Neural progenitor cell (in vitro differentiated cells): ENCODE measurements around the gene C1QL4. TPM values are rescaled to one million over a fixed set of nuclear protein-coding genes. Genes with fewer than 3 reads are reported as not detected.
A peak's percentile ranks its signal among the peaks of the same experiment; 100 is the strongest.
"Not testable (repeated sequence)": the region's sequence is repeated elsewhere in the genome, so short reads cannot be mapped to it uniquely, and the experiment has no call there.

ENCODE experiments used
- DNase-seq: peaks from one replicate; pipeline ENCODE4 v3.0.0-alpha.2; 2016; ENCODE audit warnings: low spot score
- H2AFZ ChIP-seq: fragments of 200-600 bp; sonication (generic); replicated peaks from 2 replicates; pipeline ENCODE4 v1.6.1; 2016; ENCODE audit warnings: antibody characterized with exemption
- H3F3A ChIP-seq: fragments of 200-600 bp; sonication (generic); 2 replicates; pipeline ENCODE4 v1.6.1; 2016; ENCODE audit warnings: antibody characterized with exemption, low read depth
- H3K27ac ChIP-seq: fragments of 200-600 bp; sonication (generic); 2 replicates; pipeline ENCODE4 v1.5.1; 2016; ENCODE audit warnings: mild to moderate bottlenecking
- H3K27me3 ChIP-seq: fragments of 200-600 bp; sonication (generic); 2 replicates; pipeline ENCODE4 v1.6.1; 2016; ENCODE audit warnings: mild to moderate bottlenecking, moderate library complexity
- H3K36me3 ChIP-seq: fragments of 200-600 bp; sonication (generic); 2 replicates; pipeline ENCODE4 v1.5.1; 2016
- H3K4me1 ChIP-seq: fragments of 200-600 bp; sonication (generic); 2 replicates; pipeline ENCODE4 v1.6.1; 2016; ENCODE audit warnings: mixed run types
- H3K4me2 ChIP-seq: fragments of 200-600 bp; sonication (generic); 2 replicates; pipeline ENCODE4 v1.6.1; 2016
- H3K4me3 ChIP-seq: fragments of 200-600 bp; sonication (generic); 2 replicates; pipeline ENCODE4 v1.5.1; 2016
- H3K79me2 ChIP-seq: fragments of 200-600 bp; sonication (generic); 2 replicates; pipeline ENCODE4 v1.6.1; 2016; ENCODE audit warnings: low read depth
- H3K9ac ChIP-seq: fragments of 200-600 bp; sonication (generic); 2 replicates; pipeline ENCODE4 v1.6.1; 2016
- H3K9me3 ChIP-seq: fragments of 200-600 bp; sonication (generic); 2 replicates; pipeline ENCODE4 v1.5.1; 2016; ENCODE audit warnings: low read depth
- H4K20me1 ChIP-seq: fragments of 200-600 bp; sonication (generic); 2 replicates; pipeline ENCODE4 v1.6.1; 2016; ENCODE audit warnings: low read depth
- H3K27ac Mint-ChIP-seq: 3 replicates; pipeline ENCODE4 v1.8.0; 2021; ENCODE audit warnings: mixed read lengths
- H3K27me3 Mint-ChIP-seq: 2 replicates; pipeline ENCODE4 v1.8.0; 2022; ENCODE audit warnings: low read depth, mild to moderate bottlenecking, inconsistent platforms, moderate library complexity, mixed read lengths; ENCODE audit not compliant: insufficient read depth
- H3K36me3 Mint-ChIP-seq: 3 replicates; pipeline ENCODE4 v1.8.0; 2021; ENCODE audit warnings: mixed read lengths
- H3K4me1 Mint-ChIP-seq: 3 replicates; pipeline ENCODE4 v1.8.0; 2021; ENCODE audit warnings: mixed read lengths
- H3K4me3 Mint-ChIP-seq: 3 replicates; pipeline ENCODE4 v1.8.0; 2021; ENCODE audit warnings: mild to moderate bottlenecking, moderate library complexity, mixed read lengths
- H3K9me3 Mint-ChIP-seq: 3 replicates; pipeline ENCODE4 v1.8.0; 2020; ENCODE audit warnings: mixed read lengths
- CTCF ChIP-seq: fragments of 200-600 bp; sonication (generic); IDR thresholded peaks from 2 replicates; pipeline ENCODE4 v1.5.1; 2017; ENCODE audit warnings: antibody characterized with exemption, mild to moderate bottlenecking
- EZH2 ChIP-seq: fragments of 200-600 bp; sonication (generic); IDR thresholded peaks from 2 replicates; pipeline ENCODE4 v1.6.1; 2017; ENCODE audit warnings: antibody characterized with exemption, mild to moderate bottlenecking, moderate library complexity
- EZH2phosphoT487 ChIP-seq: fragments of 200-600 bp; sonication (generic); IDR thresholded peaks from 2 replicates; pipeline ENCODE4 v1.6.1; 2017; ENCODE audit warnings: antibody characterized with exemption
- total RNA-seq: library from RNA; depleted of rRNA; stranded (reverse); fragments of >200 nt; gene quantifications from 2 replicates; pipeline ENCODE4 v1.2.3, GENCODE V29; 2015; ENCODE audit warnings: low replicate concordance

Gene C1QL4
- total RNA-seq: 0.84 and 2.8 TPM in 2 replicates

DNA sequence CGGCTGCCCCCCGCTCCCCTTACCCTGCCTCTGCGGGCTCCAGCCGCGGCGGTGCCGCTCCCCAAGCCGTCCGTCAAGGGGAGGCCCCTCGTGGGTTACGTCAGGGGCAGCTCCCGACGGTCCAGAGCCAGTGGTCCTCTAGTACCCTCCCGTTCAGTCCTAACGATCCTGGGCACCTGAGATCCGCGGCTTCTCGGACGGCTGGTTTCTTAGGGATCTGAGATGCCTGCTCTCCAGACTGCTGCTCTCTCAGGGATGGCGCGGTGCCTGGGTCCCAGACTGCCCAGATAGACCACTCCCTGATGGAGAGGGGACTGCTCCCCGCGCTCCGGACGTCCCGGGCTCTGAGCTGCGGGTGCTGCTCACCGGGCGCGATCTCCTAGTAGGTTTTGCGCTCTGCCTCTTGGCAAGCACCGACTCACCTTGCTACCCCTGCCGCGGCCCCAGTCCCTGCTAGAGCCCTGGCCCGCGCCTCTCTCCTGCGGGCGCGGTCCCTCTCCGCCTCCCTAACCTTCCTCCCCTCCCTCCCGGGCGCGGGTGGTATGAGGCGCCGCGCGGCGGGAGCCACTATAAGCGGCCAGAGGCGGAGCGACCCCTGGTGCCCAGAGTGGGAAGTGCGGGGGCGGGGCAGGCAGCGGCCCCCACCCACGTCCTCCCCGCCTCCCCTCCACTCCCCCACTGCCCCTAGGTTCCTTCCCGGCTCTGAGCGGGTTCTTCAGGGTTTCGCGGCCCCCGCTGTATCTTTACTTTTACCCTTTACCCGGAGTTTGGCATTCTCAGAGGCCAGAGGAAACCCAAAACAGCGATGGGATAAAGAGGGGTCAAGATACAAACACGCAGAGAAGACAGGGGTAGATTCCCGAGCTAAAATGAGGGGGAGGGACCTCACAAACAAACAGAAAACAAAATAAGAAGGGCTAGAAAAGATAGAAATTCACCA lies at the start of gene C1QL4:
Gene C1QL4, minus strand, starts transcription at position 544 of the 940 bp plus-strand sequence. CDS start 711 bp downstream, outside the sequence.
- Mint-ChIP-seq H3K9me3 (peaks cover 6% of the 10 kb centered on the region), H3K4me1 (peaks cover 44% of the 10 kb centered on the region), H3K27ac (no peak within 1 kb of the TSS), H3K4me3 (peak within 1 kb of the TSS; percentile 80), H3K27me3 (peaks cover 72% of the 10 kb centered on the region), H3K36me3 (peaks cover 5% of the 10 kb centered on the region)
- Histone ChIP-seq H3K4me1 (peaks cover 30% of the 10 kb centered on the region), H3K27ac (no peak within 1 kb of the TSS), H4K20me1 (peaks cover 4% of the 10 kb centered on the region), H2AFZ (peak within 1 kb of the TSS; percentile 58), H3K36me3 (no peaks in the 10 kb centered on the region), H3F3A (peaks cover 44% of the 10 kb centered on the region), H3K79me2 (no peaks in the 10 kb centered on the region), H3K4me3 (peak within 1 kb of the TSS; percentile 40), H3K9me3 (no peaks in the 10 kb centered on the region), H3K4me2 (peak within 1 kb of the TSS; percentile 86), H3K9ac (no peak within 1 kb of the TSS), H3K27me3 (peaks cover 100% of the 10 kb centered on the region)
- peak; percentile 94 for DNase-seq
- peak; percentile 94 for TF ChIP-seq EZH2
- TF ChIP-seq EZH2phosphoT487: peak; percentile 92
- TF ChIP-seq CTCF: peak; percentile 98

DNA sequence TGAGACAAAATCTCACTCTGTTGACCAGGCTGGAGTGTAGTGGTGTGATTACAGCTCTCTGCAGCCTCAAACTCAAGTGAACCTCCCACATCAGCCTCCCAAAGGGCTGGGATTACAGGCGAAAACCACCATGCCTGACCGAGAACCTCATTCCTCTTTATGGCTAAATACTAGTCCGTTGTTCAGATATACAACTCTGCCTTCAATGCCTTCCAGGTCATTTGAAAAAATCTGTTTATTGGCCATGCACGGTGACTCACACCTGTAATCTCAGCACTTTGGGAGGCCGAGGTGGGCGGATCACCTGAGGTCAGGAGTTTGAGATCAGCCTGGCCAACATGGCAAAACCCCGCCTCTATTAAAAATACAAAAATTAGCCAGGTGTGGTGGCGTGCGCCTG lies 43.2 kb upstream of the C1QL4 start:
- H3K4me1 Mint-ChIP-seq, H3K9me3 ChIP-seq, H3F3A ChIP-seq, H3K4me3 ChIP-seq, H3K27me3 Mint-ChIP-seq, H3K27ac Mint-ChIP-seq, H3K9me3 Mint-ChIP-seq, H3K4me2 ChIP-seq, H2AFZ ChIP-seq, DNase-seq, H3K4me1 ChIP-seq, H3K27ac ChIP-seq, H3K9ac ChIP-seq, H3K4me3 Mint-ChIP-seq, H3K36me3 ChIP-seq, H3K27me3 ChIP-seq, H3K36me3 Mint-ChIP-seq: not testable (repeated sequence)
- peaks cover 98% of the 10 kb centered on the region for H3K79me2 ChIP-seq
- peaks cover 72% of the 10 kb centered on the region for H4K20me1 ChIP-seq

- Mint-ChIP-seq H3K4me3 (no peak overlapping the region), H3K27ac (no peak overlapping the region), H3K27me3 (no peaks in the 10 kb centered on the region), H3K4me1 (no peaks in the 10 kb centered on the region), H3K9me3 (no peaks in the 10 kb centered on the region), H3K36me3 (peaks cover 6% of the 10 kb centered on the region)
- no peak for DNase-seq
- no peaks in the 10 kb centered on the region for H3K36me3 ChIP-seq
- no peak for TF ChIP-seq CTCF
- TF ChIP-seq EZH2: no peak
- TF ChIP-seq EZH2phosphoT487: no peak
- H3K4me3 ChIP-seq: no peak overlapping the region
- no peak overlapping the region for H2AFZ ChIP-seq
- H4K20me1 ChIP-seq: peaks cover 80% of the 10 kb centered on the region
- no peaks in the 10 kb centered on the region for H3K4me1 ChIP-seq
- H3K79me2 ChIP-seq: peaks cover 99% of the 10 kb centered on the region
- no peak overlapping the region for H3K4me2 ChIP-seq
- no peaks in the 10 kb centered on the region for H3K27me3 ChIP-seq
- no peak overlapping the region for H3K9ac ChIP-seq
- H3K27ac ChIP-seq: no peak overlapping the region
- H3F3A ChIP-seq: no peaks in the 10 kb centered on the region
- H3K9me3 ChIP-seq: no peaks in the 10 kb centered on the region
Observed at GRCh38 chr12:49377386-49377785, 40.4 kb upstream of the C1QL4 start.

DNA sequence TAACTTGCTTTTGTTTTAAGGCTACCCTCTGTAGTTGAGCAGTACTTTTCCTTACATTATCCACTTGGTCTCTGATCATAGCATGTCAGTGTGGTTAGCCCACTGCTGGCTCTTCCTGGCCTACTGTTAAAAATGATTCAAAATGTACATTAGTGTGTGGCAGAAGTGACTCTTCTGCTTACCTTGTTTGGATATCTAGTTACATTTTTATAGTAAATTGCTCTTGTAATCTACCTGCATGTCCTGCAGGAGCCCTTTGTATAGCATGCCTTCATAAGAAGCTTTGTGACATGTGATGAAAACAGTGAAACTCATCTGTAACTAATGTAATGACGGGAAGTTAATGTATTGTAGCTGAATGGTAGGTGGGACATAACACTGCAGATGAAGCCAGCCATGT lies 38.4 kb upstream of the C1QL4 start:
- Histone ChIP-seq H4K20me1 (peaks cover 82% of the 10 kb centered on the region), H3K4me2 (no peak overlapping the region)
- no peak overlapping the region for H3K27ac Mint-ChIP-seq

More for the DNA sequence above, 38.4 kb upstream of the C1QL4 start:
- Mint-ChIP-seq H3K9me3 (no peaks in the 10 kb centered on the region), H3K27me3 (no peaks in the 10 kb centered on the region), H3K36me3 (peaks cover 14% of the 10 kb centered on the region), H3K4me3 (no peak overlapping the region), H3K4me1 (no peaks in the 10 kb centered on the region)
- Histone ChIP-seq H2AFZ (no peak overlapping the region), H3K36me3 (no peaks in the 10 kb centered on the region), H3K79me2 (peaks cover 99% of the 10 kb centered on the region), H3K4me3 (no peak overlapping the region), H3K9ac (no peak overlapping the region), H3K27me3 (no peaks in the 10 kb centered on the region), H3F3A (peaks cover 1% of the 10 kb centered on the region), H3K4me1 (no peaks in the 10 kb centered on the region), H3K27ac (no peak overlapping the region), H3K9me3 (no peaks in the 10 kb centered on the region)
- DNase-seq: no peak
- TF ChIP-seq EZH2phosphoT487 (no peak), CTCF (no peak), EZH2 (no peak)
